Measurements from ENCODE around the gene SPOPL.

GRCh38 chr2:138454761-138455160 lies 46.8 kb upstream of the SPOPL start:
- TF ChIP-seq, protein P1, sequence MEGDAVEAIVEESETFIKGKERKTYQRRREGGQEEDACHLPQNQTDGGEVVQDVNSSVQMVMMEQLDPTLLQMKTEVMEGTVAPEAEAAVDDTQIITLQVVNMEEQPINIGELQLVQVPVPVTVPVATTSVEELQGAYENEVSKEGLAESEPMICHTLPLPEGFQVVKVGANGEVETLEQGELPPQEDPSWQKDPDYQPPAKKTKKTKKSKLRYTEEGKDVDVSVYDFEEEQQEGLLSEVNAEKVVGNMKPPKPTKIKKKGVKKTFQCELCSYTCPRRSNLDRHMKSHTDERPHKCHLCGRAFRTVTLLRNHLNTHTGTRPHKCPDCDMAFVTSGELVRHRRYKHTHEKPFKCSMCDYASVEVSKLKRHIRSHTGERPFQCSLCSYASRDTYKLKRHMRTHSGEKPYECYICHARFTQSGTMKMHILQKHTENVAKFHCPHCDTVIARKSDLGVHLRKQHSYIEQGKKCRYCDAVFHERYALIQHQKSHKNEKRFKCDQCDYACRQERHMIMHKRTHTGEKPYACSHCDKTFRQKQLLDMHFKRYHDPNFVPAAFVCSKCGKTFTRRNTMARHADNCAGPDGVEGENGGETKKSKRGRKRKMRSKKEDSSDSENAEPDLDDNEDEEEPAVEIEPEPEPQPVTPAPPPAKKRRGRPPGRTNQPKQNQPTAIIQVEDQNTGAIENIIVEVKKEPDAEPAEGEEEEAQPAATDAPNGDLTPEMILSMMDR (IDR thresholded peaks at IDR 0.05) = no peak
- TF ChIP-seq POLR2A (IDR thresholded peaks at IDR 0.05) = no peak
